Gastroesophageal sphincter (tissue), 3 donors: ENCODE results near the gene CHSY1.

Experiments
- EP300 ChIP-seq: sonication (generic); formaldehyde crosslinking; IDR thresholded peaks from one replicate; pipeline ENCODE4 v1.6.1; 2017; ENCODE audit warnings: antibody characterized with exemption, mild to moderate bottlenecking
- POLR2A ChIP-seq, 2 donors: fragments of 450-650 bp; IDR thresholded peaks; one replicate each; pipeline ENCODE4 v1.6.1; 2017; ENCODE audit warnings: antibody characterized with exemption in 2 of 2, mild to moderate bottlenecking in 2 of 2, moderate library complexity in 1 of 2
- TF ChIP-seq, protein P1 (sequence below), 4 experiments: fragments of 200-600 bp in 2 of 4; fragments of 450-650 bp in 2 of 4; sonication (generic) in 1 of 4; IDR thresholded peaks; one replicate each; pipeline ENCODE4 v1.5.1; 2017 to 2019; ENCODE audit warnings: antibody characterized with exemption in 4 of 4, mild to moderate bottlenecking in 2 of 4, moderate library complexity in 2 of 4

DNA sequence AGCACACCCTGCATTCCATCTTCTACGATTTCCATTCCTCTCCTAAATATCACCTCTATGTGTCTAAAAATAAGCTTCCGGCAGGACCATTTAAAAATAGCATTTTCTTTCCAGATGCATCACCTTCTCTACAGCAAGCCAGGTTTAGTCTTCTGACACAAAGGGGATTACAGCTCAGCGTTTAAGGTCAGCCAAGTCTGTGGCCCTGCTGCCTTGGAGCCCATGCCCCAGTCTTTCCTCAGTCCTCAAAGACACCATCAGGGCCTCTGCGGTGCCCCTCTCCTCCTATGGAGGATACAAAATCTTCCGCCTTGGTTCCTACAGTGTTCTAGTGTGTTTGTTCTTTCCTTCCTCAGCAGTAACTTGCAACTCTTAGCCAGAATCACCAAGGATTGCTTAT is 21.7 kb upstream of the CHSY1 start:
- TF ChIP-seq POLR2A (IDR thresholded peaks at IDR 0.05) (no peak), EP300 (no peak)
- TF ChIP-seq, protein P1, sequence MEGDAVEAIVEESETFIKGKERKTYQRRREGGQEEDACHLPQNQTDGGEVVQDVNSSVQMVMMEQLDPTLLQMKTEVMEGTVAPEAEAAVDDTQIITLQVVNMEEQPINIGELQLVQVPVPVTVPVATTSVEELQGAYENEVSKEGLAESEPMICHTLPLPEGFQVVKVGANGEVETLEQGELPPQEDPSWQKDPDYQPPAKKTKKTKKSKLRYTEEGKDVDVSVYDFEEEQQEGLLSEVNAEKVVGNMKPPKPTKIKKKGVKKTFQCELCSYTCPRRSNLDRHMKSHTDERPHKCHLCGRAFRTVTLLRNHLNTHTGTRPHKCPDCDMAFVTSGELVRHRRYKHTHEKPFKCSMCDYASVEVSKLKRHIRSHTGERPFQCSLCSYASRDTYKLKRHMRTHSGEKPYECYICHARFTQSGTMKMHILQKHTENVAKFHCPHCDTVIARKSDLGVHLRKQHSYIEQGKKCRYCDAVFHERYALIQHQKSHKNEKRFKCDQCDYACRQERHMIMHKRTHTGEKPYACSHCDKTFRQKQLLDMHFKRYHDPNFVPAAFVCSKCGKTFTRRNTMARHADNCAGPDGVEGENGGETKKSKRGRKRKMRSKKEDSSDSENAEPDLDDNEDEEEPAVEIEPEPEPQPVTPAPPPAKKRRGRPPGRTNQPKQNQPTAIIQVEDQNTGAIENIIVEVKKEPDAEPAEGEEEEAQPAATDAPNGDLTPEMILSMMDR (IDR thresholded peaks at IDR 0.05): no peak
